ENCODE measurements around the gene MIB2. TPM values are rescaled to one million over a fixed set of nuclear protein-coding genes. Genes with fewer than 3 reads are reported as not detected.
A peak's percentile ranks its signal among the peaks of the same experiment; 100 is the strongest.

The MIB2 gene
- total RNA-seq, 1 donor from 2014 or later = 88.7 TPM

GRCh38 chr1:1622788-1623094, 7.4 kb downstream of the MIB2 start:
- Histone ChIP-seq H3K4me1 (no peaks in the 10 kb centered on the region), H3K27ac (no peak overlapping the region), H3K4me3 (no peak overlapping the region), H3K27me3 (no peaks in the 10 kb centered on the region), H3K36me3 (peaks cover 9% of the 10 kb centered on the region), H3K9me3 (no peaks in the 10 kb centered on the region)
- no peak for TF ChIP-seq CTCF (IDR thresholded peaks at IDR 0.05)
- ATAC-seq (no peak), DNase-seq (no peak)
- intact Hi-C loops (cut with DNase I) = no loop called here

GRCh38 chr1:1623181-1623630, 7.9 kb downstream of the MIB2 start:
- no peaks in the 10 kb centered on the region for H3K9me3 ChIP-seq
- no peaks in the 10 kb centered on the region for H3K27me3 ChIP-seq
- ATAC-seq = no peak
- peak; percentile 63 for DNase-seq
- H3K36me3 ChIP-seq = peaks cover 8% of the 10 kb centered on the region
- intact Hi-C loops (cut with DNase I) = no loop called here
- H3K4me3 ChIP-seq = no peak overlapping the region
- H3K27ac ChIP-seq = no peak overlapping the region
- H3K4me1 ChIP-seq = no peaks in the 10 kb centered on the region
- TF ChIP-seq CTCF (IDR thresholded peaks at IDR 0.05) = no peak

- Histone ChIP-seq H3K4me1 (no peaks in the 10 kb centered on the region), H3K4me3 (no peak overlapping the region), H3K36me3 (peaks cover 7% of the 10 kb centered on the region), H3K27ac (no peak overlapping the region), H3K9me3 (no peaks in the 10 kb centered on the region), H3K27me3 (no peaks in the 10 kb centered on the region)
- ATAC-seq = no peak
- no peak for TF ChIP-seq CTCF (IDR thresholded peaks at IDR 0.05)
- peak; percentile 64 for DNase-seq
- intact Hi-C loops (cut with DNase I) = no loop called here
Observed at GRCh38 chr1:1623631-1624442, 8.5 kb downstream of the MIB2 start.

DNA sequence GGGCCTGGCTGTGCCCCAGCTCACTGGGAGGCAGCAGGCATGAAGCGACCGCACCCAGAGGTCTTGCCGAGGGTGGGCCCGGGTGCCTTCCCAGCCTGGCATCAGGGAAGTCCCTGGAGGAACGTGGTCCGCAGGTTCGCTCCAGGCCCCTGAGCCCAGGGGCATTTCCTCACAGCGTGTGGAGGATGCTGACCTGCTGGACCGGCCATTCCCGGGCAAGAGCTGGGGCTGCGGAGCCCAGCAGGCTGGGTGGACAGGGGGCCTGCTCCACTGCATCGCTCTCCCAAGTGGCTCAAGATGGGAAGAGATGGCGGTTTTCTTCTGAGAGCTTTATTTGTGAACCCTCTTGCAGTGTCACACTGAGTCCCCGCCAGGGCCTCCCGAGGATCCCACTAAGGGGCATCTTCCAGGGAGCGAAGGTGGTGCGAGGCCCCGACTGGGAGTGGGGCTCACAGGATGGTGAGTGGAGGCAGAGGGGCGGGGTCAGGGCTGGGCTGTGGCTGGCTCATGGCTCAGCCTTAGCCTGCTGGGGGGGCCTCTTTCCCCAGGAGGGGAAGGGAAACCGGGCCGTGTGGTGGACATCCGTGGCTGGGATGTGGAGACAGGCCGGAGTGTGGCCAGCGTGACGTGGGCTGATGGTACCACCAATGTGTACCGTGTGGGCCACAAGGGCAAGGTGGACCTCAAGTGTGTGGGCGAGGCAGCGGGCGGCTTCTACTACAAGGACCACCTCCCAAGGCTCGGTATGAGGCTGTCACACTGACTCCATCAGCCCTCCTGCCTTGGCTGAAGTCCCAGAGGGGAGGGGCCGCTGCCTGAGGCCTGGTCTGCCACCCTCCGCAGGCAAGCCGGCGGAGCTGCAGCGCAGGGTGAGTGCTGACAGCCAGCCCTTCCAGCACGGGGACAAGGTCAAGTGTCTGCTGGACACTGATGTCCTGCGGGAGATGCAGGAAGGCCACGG, 9.4 kb downstream of the MIB2 start:
- Histone ChIP-seq H3K36me3 (peaks cover 7% of the 10 kb centered on the region), H3K27ac (no peak overlapping the region), H3K9me3 (no peaks in the 10 kb centered on the region), H3K4me1 (no peaks in the 10 kb centered on the region), H3K27me3 (no peaks in the 10 kb centered on the region), H3K4me3 (no peak overlapping the region)
- DNase-seq (no peak), ATAC-seq (no peak)
- intact Hi-C loops (cut with DNase I) = no loop called here
- TF ChIP-seq CTCF (IDR thresholded peaks at IDR 0.05) = no peak

GRCh38 chr1:1625404-1625775, 10.1 kb downstream of the MIB2 start:
- intact Hi-C loops (cut with DNase I) = no loop called here

More at GRCh38 chr1:1625404-1625775, 10.1 kb downstream of the MIB2 start:
- H3K36me3 ChIP-seq = peaks cover 7% of the 10 kb centered on the region
- H3K4me3 ChIP-seq = no peak overlapping the region
- no peak for TF ChIP-seq CTCF (IDR thresholded peaks at IDR 0.05)
- no peaks in the 10 kb centered on the region for H3K4me1 ChIP-seq
- no peak for ATAC-seq
- no peaks in the 10 kb centered on the region for H3K27me3 ChIP-seq
- DNase-seq = peak; percentile 64
- H3K9me3 ChIP-seq = no peaks in the 10 kb centered on the region
- H3K27ac ChIP-seq = no peak overlapping the region
